HUES6 (cell line): ENCODE data around the gene ELMO1.

Experiments
- H3K27ac ChIP-seq: 2 replicates; pipeline ENCODE4 v1.7.0; 2013; ENCODE audit warnings: low read depth, mild to moderate bottlenecking, low read length, inconsistent platforms
- H3K27me3 ChIP-seq: 2 replicates; pipeline ENCODE4 v1.6.1; 2013; ENCODE audit warnings: low read length; ENCODE audit not compliant: control insufficient read depth, insufficient read depth
- H3K36me3 ChIP-seq: 2 replicates; pipeline ENCODE4 v1.6.1; 2013; ENCODE audit warnings: low read length; ENCODE audit not compliant: control insufficient read depth, insufficient read depth
- H3K4me1 ChIP-seq: 2 replicates; pipeline ENCODE4 v1.6.1; 2013; ENCODE audit warnings: low read length; ENCODE audit not compliant: control insufficient read depth, insufficient read depth
- H3K4me3 ChIP-seq: 2 replicates; pipeline ENCODE4 v1.5.1; 2013; ENCODE audit warnings: low read depth, low read length
- H3K9ac ChIP-seq: one replicate; pipeline ENCODE4 v1.6.1; 2013; ENCODE audit warnings: mild to moderate bottlenecking, low read length
- H3K9me3 ChIP-seq: 2 replicates; pipeline ENCODE4 v1.6.1; 2013; ENCODE audit warnings: low read depth, low read length; ENCODE audit not compliant: control insufficient read depth, insufficient read depth

The ELMO1 gene

GRCh38 chr7:36852931-36853330 lies 595.7 kb downstream of the ELMO1 start:
- H3K27me3 ChIP-seq: no peaks in the 10 kb centered on the region
- no peaks in the 10 kb centered on the region for H3K36me3 ChIP-seq
- no peak overlapping the region for H3K4me3 ChIP-seq
- H3K9me3 ChIP-seq: peaks cover 6% of the 10 kb centered on the region; the same call in 1 of the 2 replicates
- H3K27ac ChIP-seq: no peak overlapping the region
- H3K9ac ChIP-seq: no peak overlapping the region
- peaks cover 3% of the 10 kb centered on the region; the same call in 1 of the 2 replicates for H3K4me1 ChIP-seq

GRCh38 chr7:36852017-36852416 lies 596.6 kb downstream of the ELMO1 start:
- no peak overlapping the region for H3K4me3 ChIP-seq
- peaks cover 12% of the 10 kb centered on the region for H3K9me3 ChIP-seq
- H3K9ac ChIP-seq: no peak overlapping the region
- no peaks in the 10 kb centered on the region for H3K27me3 ChIP-seq
- H3K4me1 ChIP-seq: peaks cover 3% of the 10 kb centered on the region; the same call in 1 of the 2 replicates
- H3K36me3 ChIP-seq: no peaks in the 10 kb centered on the region
- no peak overlapping the region for H3K27ac ChIP-seq

GRCh38 chr7:36851382-36851781 lies 597.3 kb downstream of the ELMO1 start:
- Histone ChIP-seq H3K9me3 (peaks cover 12% of the 10 kb centered on the region), H3K27me3 (no peaks in the 10 kb centered on the region), H3K36me3 (no peaks in the 10 kb centered on the region), H3K27ac (no peak overlapping the region), H3K4me3 (no peak overlapping the region), H3K4me1 (peaks cover 3% of the 10 kb centered on the region; the same call in 1 of the 2 replicates), H3K9ac (no peak overlapping the region)

- Histone ChIP-seq H3K4me3 (no peak overlapping the region), H3K4me1 (peaks cover 3% of the 10 kb centered on the region; the same call in 1 of the 2 replicates), H3K9ac (no peak overlapping the region), H3K36me3 (no peaks in the 10 kb centered on the region), H3K27ac (no peak overlapping the region), H3K27me3 (no peaks in the 10 kb centered on the region), H3K9me3 (peaks cover 12% of the 10 kb centered on the region)
These were observed 600.7 kb downstream of the ELMO1 start for GRCh38 chr7:36847946-36848345.

- Histone ChIP-seq H3K36me3 (no peaks in the 10 kb centered on the region), H3K9me3 (peaks cover 12% of the 10 kb centered on the region), H3K4me1 (no peaks in the 10 kb centered on the region), H3K9ac (no peak overlapping the region), H3K27ac (no peak overlapping the region), H3K27me3 (no peaks in the 10 kb centered on the region), H3K4me3 (no peak overlapping the region)
These were observed 604.3 kb downstream of the ELMO1 start for GRCh38 chr7:36844374-36844773.

GRCh38 chr7:36840904-36841303 lies 607.8 kb downstream of the ELMO1 start:
- H3K9ac ChIP-seq: no peak overlapping the region
- H3K36me3 ChIP-seq: no peaks in the 10 kb centered on the region
- H3K4me1 ChIP-seq: no peaks in the 10 kb centered on the region
- H3K27ac ChIP-seq: no peak overlapping the region
- no peaks in the 10 kb centered on the region for H3K9me3 ChIP-seq
- no peaks in the 10 kb centered on the region for H3K27me3 ChIP-seq
- H3K4me3 ChIP-seq: no peak overlapping the region

- Histone ChIP-seq H3K27me3 (no peaks in the 10 kb centered on the region), H3K9me3 (no peaks in the 10 kb centered on the region), H3K4me3 (no peak overlapping the region), H3K9ac (no peak overlapping the region), H3K4me1 (no peaks in the 10 kb centered on the region), H3K27ac (no peak overlapping the region), H3K36me3 (no peaks in the 10 kb centered on the region)
These were observed 609.9 kb downstream of the ELMO1 start for GRCh38 chr7:36838616-36839225.

GRCh38 chr7:36831049-36831448 lies 617.6 kb downstream of the ELMO1 start:
- Histone ChIP-seq H3K27me3 (no peaks in the 10 kb centered on the region), H3K9ac (no peak overlapping the region), H3K4me3 (no peak overlapping the region), H3K4me1 (no peaks in the 10 kb centered on the region), H3K27ac (no peak overlapping the region), H3K36me3 (no peaks in the 10 kb centered on the region), H3K9me3 (peaks cover 6% of the 10 kb centered on the region; the same call in 1 of the 2 replicates)

GRCh38 chr7:36827726-36828703 lies 620.6 kb downstream of the ELMO1 start:
- H3K9ac ChIP-seq: no peak overlapping the region
- no peaks in the 10 kb centered on the region for H3K36me3 ChIP-seq
- no peaks in the 10 kb centered on the region for H3K4me1 ChIP-seq
- H3K9me3 ChIP-seq: peaks cover 6% of the 10 kb centered on the region; the same call in 1 of the 2 replicates
- no peaks in the 10 kb centered on the region for H3K27me3 ChIP-seq
- H3K27ac ChIP-seq: no peak overlapping the region
- H3K4me3 ChIP-seq: no peak overlapping the region

GRCh38 chr7:36825501-36825900 lies 623.2 kb downstream of the ELMO1 start:
- Histone ChIP-seq H3K27me3 (no peaks in the 10 kb centered on the region), H3K27ac (no peak overlapping the region), H3K36me3 (no peaks in the 10 kb centered on the region), H3K4me3 (no peak overlapping the region), H3K4me1 (no peaks in the 10 kb centered on the region), H3K9ac (no peak overlapping the region), H3K9me3 (no peaks in the 10 kb centered on the region)

- H3K9ac ChIP-seq: no peak overlapping the region
- H3K27me3 ChIP-seq: no peaks in the 10 kb centered on the region
- no peaks in the 10 kb centered on the region for H3K9me3 ChIP-seq
- no peaks in the 10 kb centered on the region for H3K4me1 ChIP-seq
- no peak overlapping the region for H3K4me3 ChIP-seq
- H3K36me3 ChIP-seq: no peaks in the 10 kb centered on the region
- no peak overlapping the region for H3K27ac ChIP-seq
These were observed 625.3 kb downstream of the ELMO1 start for GRCh38 chr7:36823353-36823752.
